Limb (tissue), 2 donors: ENCODE data around the gene PDE2A.
A peak's percentile ranks its signal among the peaks of the same experiment; 100 is the strongest.

Experiments used
- DNase-seq, 2 donors: peaks; one replicate each; pipeline ENCODE4 v3.0.0-alpha.2; 2016; ENCODE audit errors: extremely low spot score in 2 of 2

The PDE2A gene

GRCh38 chr11:72673943-72674828, at the start of gene PDE2A:
Gene PDE2A, minus strand, starts transcription at chr11:72674422. Its CDS starts 215 bp downstream, at chr11:72674207.
- no peak for DNase-seq

GRCh38 chr11:72723508-72723907, 49.3 kb upstream of the PDE2A start:
- DNase-seq = no peak

GRCh38 chr11:72722050-72722748, 48.0 kb upstream of the PDE2A start:
- DNase-seq = peak; percentile 86 to 89

GRCh38 chr11:72721689-72722049, 47.4 kb upstream of the PDE2A start:
- no peak for DNase-seq

GRCh38 chr11:72721276-72721675, 47.1 kb upstream of the PDE2A start:
- DNase-seq = no peak

GRCh38 chr11:72720784-72721183, 46.6 kb upstream of the PDE2A start:
- DNase-seq = no peak

- no peak for DNase-seq
Measured at GRCh38 chr11:72720047-72720446, 45.8 kb upstream of the PDE2A start.

GRCh38 chr11:72719551-72719950, 45.3 kb upstream of the PDE2A start:
- no peak for DNase-seq

- no peak for DNase-seq
Measured at GRCh38 chr11:72719144-72719543, 44.9 kb upstream of the PDE2A start.

- DNase-seq = no peak
Measured at GRCh38 chr11:72718101-72718501, 43.9 kb upstream of the PDE2A start.

GRCh38 chr11:72716788-72717435, 42.7 kb upstream of the PDE2A start:
- no peak for DNase-seq

GRCh38 chr11:72716290-72716689, 42.1 kb upstream of the PDE2A start:
- peak; percentile 74 to 77 for DNase-seq

- DNase-seq = no peak
Measured at GRCh38 chr11:72712841-72713240, 38.6 kb upstream of the PDE2A start.

- DNase-seq = no peak
Measured at GRCh38 chr11:72712168-72712751, 38.0 kb upstream of the PDE2A start.

- DNase-seq = no peak
Measured at GRCh38 chr11:72711141-72711540, 36.9 kb upstream of the PDE2A start.

GRCh38 chr11:72710278-72710677, 36.1 kb upstream of the PDE2A start:
- no peak for DNase-seq

- DNase-seq = no peak
Measured at GRCh38 chr11:72709478-72710238, 35.4 kb upstream of the PDE2A start.

- DNase-seq = no peak
Measured at GRCh38 chr11:72707032-72707431, 32.8 kb upstream of the PDE2A start.

- DNase-seq = no peak
Measured at GRCh38 chr11:72706579-72706978, 32.4 kb upstream of the PDE2A start.

GRCh38 chr11:72705442-72706365, 31.5 kb upstream of the PDE2A start:
- DNase-seq = no peak
